Neural progenitor cell (in vitro differentiated cells): ENCODE data around the gene PAX5. TPM values are rescaled to one million over a fixed set of nuclear protein-coding genes. Genes with fewer than 3 reads are reported as not detected.

Experiments
- DNase-seq: peaks from one replicate; pipeline ENCODE4 v3.0.0-alpha.2; 2016; ENCODE audit warnings: low spot score
- H2AFZ ChIP-seq: fragments of 200-600 bp; sonication (generic); replicated peaks from 2 replicates; pipeline ENCODE4 v1.6.1; 2016; ENCODE audit warnings: antibody characterized with exemption
- H3F3A ChIP-seq: fragments of 200-600 bp; sonication (generic); 2 replicates; pipeline ENCODE4 v1.6.1; 2016; ENCODE audit warnings: antibody characterized with exemption, low read depth
- H3K27ac ChIP-seq: fragments of 200-600 bp; sonication (generic); 2 replicates; pipeline ENCODE4 v1.5.1; 2016; ENCODE audit warnings: mild to moderate bottlenecking
- H3K27me3 ChIP-seq: fragments of 200-600 bp; sonication (generic); 2 replicates; pipeline ENCODE4 v1.6.1; 2016; ENCODE audit warnings: mild to moderate bottlenecking, moderate library complexity
- H3K36me3 ChIP-seq: fragments of 200-600 bp; sonication (generic); 2 replicates; pipeline ENCODE4 v1.5.1; 2016
- H3K4me1 ChIP-seq: fragments of 200-600 bp; sonication (generic); 2 replicates; pipeline ENCODE4 v1.6.1; 2016; ENCODE audit warnings: mixed run types
- H3K4me2 ChIP-seq: fragments of 200-600 bp; sonication (generic); 2 replicates; pipeline ENCODE4 v1.6.1; 2016
- H3K4me3 ChIP-seq: fragments of 200-600 bp; sonication (generic); 2 replicates; pipeline ENCODE4 v1.5.1; 2016
- H3K79me2 ChIP-seq: fragments of 200-600 bp; sonication (generic); 2 replicates; pipeline ENCODE4 v1.6.1; 2016; ENCODE audit warnings: low read depth
- H3K9ac ChIP-seq: fragments of 200-600 bp; sonication (generic); 2 replicates; pipeline ENCODE4 v1.6.1; 2016
- H3K9me3 ChIP-seq: fragments of 200-600 bp; sonication (generic); 2 replicates; pipeline ENCODE4 v1.5.1; 2016; ENCODE audit warnings: low read depth
- H4K20me1 ChIP-seq: fragments of 200-600 bp; sonication (generic); 2 replicates; pipeline ENCODE4 v1.6.1; 2016; ENCODE audit warnings: low read depth
- H3K27ac Mint-ChIP-seq: 3 replicates; pipeline ENCODE4 v1.8.0; 2021; ENCODE audit warnings: mixed read lengths
- H3K27me3 Mint-ChIP-seq: 2 replicates; pipeline ENCODE4 v1.8.0; 2022; ENCODE audit warnings: low read depth, mild to moderate bottlenecking, inconsistent platforms, moderate library complexity, mixed read lengths; ENCODE audit not compliant: insufficient read depth
- H3K36me3 Mint-ChIP-seq: 3 replicates; pipeline ENCODE4 v1.8.0; 2021; ENCODE audit warnings: mixed read lengths
- H3K4me1 Mint-ChIP-seq: 3 replicates; pipeline ENCODE4 v1.8.0; 2021; ENCODE audit warnings: mixed read lengths
- H3K4me3 Mint-ChIP-seq: 3 replicates; pipeline ENCODE4 v1.8.0; 2021; ENCODE audit warnings: mild to moderate bottlenecking, moderate library complexity, mixed read lengths
- H3K9me3 Mint-ChIP-seq: 3 replicates; pipeline ENCODE4 v1.8.0; 2020; ENCODE audit warnings: mixed read lengths
- CTCF ChIP-seq: fragments of 200-600 bp; sonication (generic); IDR thresholded peaks from 2 replicates; pipeline ENCODE4 v1.5.1; 2017; ENCODE audit warnings: antibody characterized with exemption, mild to moderate bottlenecking
- EZH2 ChIP-seq: fragments of 200-600 bp; sonication (generic); IDR thresholded peaks from 2 replicates; pipeline ENCODE4 v1.6.1; 2017; ENCODE audit warnings: antibody characterized with exemption, mild to moderate bottlenecking, moderate library complexity
- EZH2phosphoT487 ChIP-seq: fragments of 200-600 bp; sonication (generic); IDR thresholded peaks from 2 replicates; pipeline ENCODE4 v1.6.1; 2017; ENCODE audit warnings: antibody characterized with exemption
- total RNA-seq: library from RNA; depleted of rRNA; stranded (reverse); fragments of >200 nt; gene quantifications from 2 replicates; pipeline ENCODE4 v1.2.3, GENCODE V29; 2015; ENCODE audit warnings: low replicate concordance

PAX5 gene
- total RNA-seq, 1 donor from 2014 or later: not detected

GRCh38 chr9:36817160-36817834 is 216.8 kb downstream of the PAX5 start:
- no peak for DNase-seq
- H4K20me1 ChIP-seq: no peaks in the 10 kb centered on the region
- no peak overlapping the region for H3K4me2 ChIP-seq
- H3K9me3 ChIP-seq: no peaks in the 10 kb centered on the region
- H2AFZ ChIP-seq: no peak overlapping the region
- peaks cover 15% of the 10 kb centered on the region for H3K4me1 ChIP-seq
- no peaks in the 10 kb centered on the region for H3K79me2 ChIP-seq
- Mint-ChIP-seq H3K4me1 (peaks cover 32% of the 10 kb centered on the region), H3K4me3 (no peak overlapping the region), H3K27ac (no peak overlapping the region), H3K27me3 (peaks cover 17% of the 10 kb centered on the region), H3K9me3 (peaks cover 2% of the 10 kb centered on the region), H3K36me3 (no peaks in the 10 kb centered on the region)
- TF ChIP-seq EZH2phosphoT487: no peak
- H3K9ac ChIP-seq: no peak overlapping the region
- peaks cover 14% of the 10 kb centered on the region for H3F3A ChIP-seq
- H3K4me3 ChIP-seq: no peak overlapping the region
- H3K27me3 ChIP-seq: peaks cover 28% of the 10 kb centered on the region
- no peaks in the 10 kb centered on the region for H3K36me3 ChIP-seq
- H3K27ac ChIP-seq: no peak overlapping the region

- H3K27ac ChIP-seq: no peak overlapping the region
- DNase-seq: no peak
- H3K9me3 Mint-ChIP-seq: peaks cover 2% of the 10 kb centered on the region
- H3K27me3 ChIP-seq: peaks cover 28% of the 10 kb centered on the region
- H3K4me2 ChIP-seq: no peak overlapping the region
- no peaks in the 10 kb centered on the region for H3K36me3 Mint-ChIP-seq
- peaks cover 15% of the 10 kb centered on the region for H3K4me1 ChIP-seq
- H3K27ac Mint-ChIP-seq: no peak overlapping the region
- no peaks in the 10 kb centered on the region for H3K79me2 ChIP-seq
- H3K27me3 Mint-ChIP-seq: peaks cover 16% of the 10 kb centered on the region
- no peak overlapping the region for H3K4me3 Mint-ChIP-seq
- H3K4me1 Mint-ChIP-seq: peaks cover 31% of the 10 kb centered on the region
- H3K36me3 ChIP-seq: no peaks in the 10 kb centered on the region
- H3K4me3 ChIP-seq: no peak overlapping the region
- no peak overlapping the region for H2AFZ ChIP-seq
- TF ChIP-seq CTCF: no peak
- no peak for TF ChIP-seq EZH2phosphoT487
- TF ChIP-seq EZH2: no peak
- H3K9ac ChIP-seq: no peak overlapping the region
- peaks cover 14% of the 10 kb centered on the region for H3F3A ChIP-seq
- H4K20me1 ChIP-seq: no peaks in the 10 kb centered on the region
- no peaks in the 10 kb centered on the region for H3K9me3 ChIP-seq
Measured at GRCh38 chr9:36816371-36816770, 217.7 kb downstream of the PAX5 start.

GRCh38 chr9:36815566-36816348 is 218.3 kb downstream of the PAX5 start:
- Mint-ChIP-seq H3K27me3 (peaks cover 11% of the 10 kb centered on the region), H3K4me3 (no peak overlapping the region), H3K27ac (no peak overlapping the region), H3K36me3 (no peaks in the 10 kb centered on the region), H3K9me3 (peaks cover 2% of the 10 kb centered on the region), H3K4me1 (peaks cover 25% of the 10 kb centered on the region)
- Histone ChIP-seq H3K9me3 (no peaks in the 10 kb centered on the region), H3F3A (peaks cover 14% of the 10 kb centered on the region), H4K20me1 (no peaks in the 10 kb centered on the region), H3K4me2 (no peak overlapping the region), H3K27me3 (peaks cover 28% of the 10 kb centered on the region), H2AFZ (no peak overlapping the region), H3K4me1 (peaks cover 15% of the 10 kb centered on the region), H3K9ac (no peak overlapping the region), H3K36me3 (no peaks in the 10 kb centered on the region), H3K4me3 (no peak overlapping the region), H3K27ac (no peak overlapping the region), H3K79me2 (no peaks in the 10 kb centered on the region)
- DNase-seq: no peak
- no peak for TF ChIP-seq CTCF
- TF ChIP-seq EZH2phosphoT487: no peak
- no peak for TF ChIP-seq EZH2

GRCh38 chr9:36815023-36815422 is 219.0 kb downstream of the PAX5 start:
- H3K4me1 Mint-ChIP-seq: peaks cover 17% of the 10 kb centered on the region
- H3K27me3 Mint-ChIP-seq: peaks cover 11% of the 10 kb centered on the region

More at GRCh38 chr9:36815023-36815422, 219.0 kb downstream of the PAX5 start:
- Mint-ChIP-seq H3K9me3 (peaks cover 2% of the 10 kb centered on the region), H3K4me3 (no peak overlapping the region), H3K36me3 (no peaks in the 10 kb centered on the region), H3K27ac (no peak overlapping the region)
- no peak overlapping the region for H3K4me2 ChIP-seq
- H3K27me3 ChIP-seq: peaks cover 25% of the 10 kb centered on the region
- no peak for DNase-seq
- H3K27ac ChIP-seq: no peak overlapping the region
- H3K4me3 ChIP-seq: no peak overlapping the region
- H3K4me1 ChIP-seq: peaks cover 15% of the 10 kb centered on the region
- no peaks in the 10 kb centered on the region for H3K36me3 ChIP-seq
- peaks cover 14% of the 10 kb centered on the region for H3F3A ChIP-seq
- H4K20me1 ChIP-seq: no peaks in the 10 kb centered on the region
- H3K79me2 ChIP-seq: no peaks in the 10 kb centered on the region
- TF ChIP-seq EZH2phosphoT487: no peak
- TF ChIP-seq CTCF: no peak
- no peak for TF ChIP-seq EZH2
- H3K9me3 ChIP-seq: no peaks in the 10 kb centered on the region
- no peak overlapping the region for H2AFZ ChIP-seq
- H3K9ac ChIP-seq: no peak overlapping the region
